K562 (cell line): Measurements from ENCODE around the gene SERTAD3. TPM values are rescaled to one million over a fixed set of nuclear protein-coding genes. Genes with fewer than 3 reads are reported as not detected.
A peak's percentile ranks its signal among the peaks of the same experiment; 100 is the strongest.

ENCODE experiments used
- FOXA1 ChIP-seq: fragments of 450-650 bp; IDR thresholded peaks from 2 replicates; pipeline ENCODE4 v1.6.1; 2016; ENCODE audit warnings: mild to moderate bottlenecking, borderline replicate concordance
- HDAC1 ChIP-seq, 2 experiments: fragments of 450-650 bp; IDR thresholded peaks; 2 replicates each; pipeline ENCODE4 v1.6.1; 2016 to 2017; ENCODE audit warnings: inconsistent platforms in 1 of 2, mild to moderate bottlenecking in 1 of 2, moderate library complexity in 1 of 2
- HMGN3 ChIP-seq: IDR thresholded peaks from 2 replicates; pipeline ENCODE4 v1.6.1; 2011; ENCODE audit warnings: borderline replicate concordance, low read depth, mild to moderate bottlenecking, mixed read lengths, low read length; ENCODE audit not compliant: insufficient read length; ENCODE audit errors: extremely low read depth
- KLF1 ChIP-seq: fragments of 450-650 bp; IDR thresholded peaks from 2 replicates; pipeline ENCODE4 v1.6.1; 2016; ENCODE audit warnings: missing genetic modification characterization, missing compliant biosample characterization
- MAZ ChIP-seq, 2 experiments: fragments of 450-650 bp in 1 of 2; sonication (generic) in 1 of 2; formaldehyde crosslinking; IDR thresholded peaks in 1 of 2; conservative IDR thresholded peaks in 1 of 2; 2 replicates each; pipeline versions ENCODE4 v1.4.0 to v1.5.0; 2020; ENCODE audit warnings: mild to moderate bottlenecking in 1 of 2, missing genetic modification reagents in 1 of 2
- NCOA4 ChIP-seq: fragments of 450-650 bp; IDR thresholded peaks from 2 replicates; pipeline ENCODE4 v1.6.1; 2018; ENCODE audit warnings: mild to moderate bottlenecking; ENCODE audit not compliant: partially characterized antibody
- NRF1 ChIP-seq, 2 experiments: fragments of 450-650 bp; IDR thresholded peaks in 1 of 2; conservative IDR thresholded peaks in 1 of 2; 2 replicates each; pipeline ENCODE4 v1.6.1; 2014; ENCODE audit warnings: mild to moderate bottlenecking in 2 of 2
- POLR2B ChIP-seq: fragments of 450-650 bp; IDR thresholded peaks from 2 replicates; pipeline ENCODE4 v1.6.1; 2018; ENCODE audit warnings: low read depth; ENCODE audit not compliant: partially characterized antibody
- polyA plus RNA-seq, 8 experiments: library from polyadenylated mRNA; depleted of rRNA in 4 of 8; stranded (reverse) in 5 of 8; unstranded in 3 of 8; fragments of >200 nt; fragmentation: Nextera tagmentation in 2 of 8; fragmentation: Illumina TruSeq in 1 of 8; extraction: Ambion mirVana in 2 of 8; extraction: Trizol in 1 of 8; gene quantifications; 2 replicates each; pipeline versions ENCODE4 v1.2.1 to v1.2.3, GENCODE V29; 2011 to 2014; ENCODE audit warnings: inconsistent platforms in 1 of 8, missing spikeins in 1 of 8
- total RNA-seq, 7 experiments: library from RNA; depleted of rRNA in 6 of 7; stranded (reverse); fragments of >200 nt in 6 of 7; fragmentation: Illumina TruSeq in 2 of 7; extraction: Trizol in 2 of 7; gene quantifications; 2 replicates each; pipeline versions ENCODE4 v1.2.1 to v1.2.3, GENCODE V29; 2011 to 2021; ENCODE audit warnings: low replicate concordance in 1 of 7
- TF ChIP-seq, protein P1 (sequence below): sonication (generic); formaldehyde crosslinking; IDR thresholded peaks from 2 replicates; pipeline ENCODE4 v1.8.1; 2023; ENCODE audit warnings: mild to moderate bottlenecking, missing genetic modification reagents
- TF ChIP-seq, protein P2 (sequence below), 2 experiments: fragments of 450-650 bp in 1 of 2; sonication (generic) in 1 of 2; formaldehyde crosslinking in 1 of 2; IDR thresholded peaks; 2 replicates each; pipeline versions ENCODE4 v1.7.1 to v1.9.0; 2016 to 2022; ENCODE audit warnings: inconsistent platforms in 1 of 2, mild to moderate bottlenecking in 1 of 2, missing genetic modification reagents in 1 of 2

SERTAD3 gene
- total and polyA plus RNA-seq, 9 of the 15 experiments (the other 6 are each of a cell fraction or from before 2014, with no cell fraction given) = 5.4 to 28.9 (median 17.5) TPM

DNA sequence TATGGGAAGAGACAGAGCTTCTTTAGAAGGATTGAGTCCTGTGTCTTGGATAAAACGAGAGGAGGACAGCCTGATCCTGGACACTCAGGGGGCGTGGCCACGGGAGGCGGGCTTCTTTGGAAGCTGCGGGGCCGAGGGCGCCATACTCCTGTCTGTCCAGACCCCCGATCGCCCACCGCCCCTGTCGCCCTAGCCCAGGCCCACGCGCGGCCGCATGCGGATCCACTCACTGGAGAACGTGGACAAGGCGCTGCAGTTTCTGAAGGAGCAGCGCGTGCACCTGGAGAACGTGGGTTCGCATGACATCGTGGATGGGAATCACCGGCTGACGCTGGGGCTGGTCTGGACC lies 45.7 kb upstream of the SERTAD3 start (continued):
- TF ChIP-seq, protein P1, sequence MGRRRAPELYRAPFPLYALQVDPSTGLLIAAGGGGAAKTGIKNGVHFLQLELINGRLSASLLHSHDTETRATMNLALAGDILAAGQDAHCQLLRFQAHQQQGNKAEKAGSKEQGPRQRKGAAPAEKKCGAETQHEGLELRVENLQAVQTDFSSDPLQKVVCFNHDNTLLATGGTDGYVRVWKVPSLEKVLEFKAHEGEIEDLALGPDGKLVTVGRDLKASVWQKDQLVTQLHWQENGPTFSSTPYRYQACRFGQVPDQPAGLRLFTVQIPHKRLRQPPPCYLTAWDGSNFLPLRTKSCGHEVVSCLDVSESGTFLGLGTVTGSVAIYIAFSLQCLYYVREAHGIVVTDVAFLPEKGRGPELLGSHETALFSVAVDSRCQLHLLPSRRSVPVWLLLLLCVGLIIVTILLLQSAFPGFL = 0 out of 2 replicates have a peak, but pooled peaks have one; percentile 5
- TF ChIP-seq KLF1 (no peak), HDAC1 (IDR thresholded peaks at IDR 0.05) (0 out of 4 replicates have a peak, but pooled peaks of 1 of the 2 experiments have one; percentile 7), FOXA1 (no peak), NRF1 (conservative IDR thresholded peaks at IDR 0.05 in 1 of 2, IDR thresholded peaks at IDR 0.05 in 1 of 2) (0 out of 4 replicates have a peak, but pooled peaks of 1 of the 2 experiments have one; percentile 5), NCOA4 (no peak), POLR2B (no peak), MAZ (CRISPR knock-in tag; conservative IDR thresholded peaks at IDR 0.05 in 1 of 2, IDR thresholded peaks at IDR 0.05 in 1 of 2) (peak in 1 of 2 experiments; percentile 56; a peak in 1 of 4 replicates), HMGN3 (peak; percentile 49)
- TF ChIP-seq, protein P2, sequence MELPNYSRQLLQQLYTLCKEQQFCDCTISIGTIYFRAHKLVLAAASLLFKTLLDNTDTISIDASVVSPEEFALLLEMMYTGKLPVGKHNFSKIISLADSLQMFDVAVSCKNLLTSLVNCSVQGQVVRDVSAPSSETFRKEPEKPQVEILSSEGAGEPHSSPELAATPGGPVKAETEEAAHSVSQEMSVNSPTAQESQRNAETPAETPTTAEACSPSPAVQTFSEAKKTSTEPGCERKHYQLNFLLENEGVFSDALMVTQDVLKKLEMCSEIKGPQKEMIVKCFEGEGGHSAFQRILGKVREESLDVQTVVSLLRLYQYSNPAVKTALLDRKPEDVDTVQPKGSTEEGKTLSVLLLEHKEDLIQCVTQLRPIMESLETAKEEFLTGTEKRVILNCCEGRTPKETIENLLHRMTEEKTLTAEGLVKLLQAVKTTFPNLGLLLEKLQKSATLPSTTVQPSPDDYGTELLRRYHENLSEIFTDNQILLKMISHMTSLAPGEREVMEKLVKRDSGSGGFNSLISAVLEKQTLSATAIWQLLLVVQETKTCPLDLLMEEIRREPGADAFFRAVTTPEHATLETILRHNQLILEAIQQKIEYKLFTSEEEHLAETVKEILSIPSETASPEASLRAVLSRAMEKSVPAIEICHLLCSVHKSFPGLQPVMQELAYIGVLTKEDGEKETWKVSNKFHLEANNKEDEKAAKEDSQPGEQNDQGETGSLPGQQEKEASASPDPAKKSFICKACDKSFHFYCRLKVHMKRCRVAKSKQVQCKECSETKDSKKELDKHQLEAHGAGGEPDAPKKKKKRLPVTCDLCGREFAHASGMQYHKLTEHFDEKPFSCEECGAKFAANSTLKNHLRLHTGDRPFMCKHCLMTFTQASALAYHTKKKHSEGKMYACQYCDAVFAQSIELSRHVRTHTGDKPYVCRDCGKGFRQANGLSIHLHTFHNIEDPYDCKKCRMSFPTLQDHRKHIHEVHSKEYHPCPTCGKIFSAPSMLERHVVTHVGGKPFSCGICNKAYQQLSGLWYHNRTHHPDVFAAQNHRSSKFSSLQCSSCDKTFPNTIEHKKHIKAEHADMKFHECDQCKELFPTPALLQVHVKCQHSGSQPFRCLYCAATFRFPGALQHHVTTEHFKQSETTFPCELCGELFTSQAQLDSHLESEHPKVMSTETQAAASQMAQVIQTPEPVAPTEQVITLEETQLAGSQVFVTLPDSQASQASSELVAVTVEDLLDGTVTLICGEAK (IDR thresholded peaks at IDR 0.05) = no peak
- TF ChIP-seq, protein P2 (CRISPR knock-in tag; IDR thresholded peaks at IDR 0.05) = no peak
